HG03175 (cell line): Measurements from ENCODE around the gene DOK1.

Source experiments
- ATAC-seq: cut with Tn5 transposase; IDR thresholded peaks from one replicate; pipeline ENCODE4 v1.9.1; 2021; ENCODE audit warnings: mild to moderate bottlenecking, moderate library complexity; ENCODE audit not compliant: unreplicated experiment

The DOK1 gene

DNA sequence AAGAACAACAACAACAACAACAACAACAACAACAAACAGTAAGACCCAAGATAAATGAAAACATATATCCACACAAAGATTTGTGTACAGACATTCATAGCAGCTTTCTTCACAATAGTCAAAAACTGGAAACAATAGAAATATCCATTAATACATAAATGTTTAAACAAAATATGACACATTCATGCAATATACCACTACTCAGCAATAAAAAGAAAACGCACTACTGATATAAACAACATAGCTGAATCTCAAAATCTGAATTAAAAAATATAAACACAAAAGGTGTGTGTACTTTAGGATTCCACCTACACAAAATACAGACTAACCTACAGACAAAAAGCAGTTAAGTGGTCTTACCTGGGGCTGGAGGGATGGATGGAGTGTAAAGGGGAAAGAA lies 42.1 kb downstream of the DOK1 start:
- ATAC-seq, result no peak

DNA sequence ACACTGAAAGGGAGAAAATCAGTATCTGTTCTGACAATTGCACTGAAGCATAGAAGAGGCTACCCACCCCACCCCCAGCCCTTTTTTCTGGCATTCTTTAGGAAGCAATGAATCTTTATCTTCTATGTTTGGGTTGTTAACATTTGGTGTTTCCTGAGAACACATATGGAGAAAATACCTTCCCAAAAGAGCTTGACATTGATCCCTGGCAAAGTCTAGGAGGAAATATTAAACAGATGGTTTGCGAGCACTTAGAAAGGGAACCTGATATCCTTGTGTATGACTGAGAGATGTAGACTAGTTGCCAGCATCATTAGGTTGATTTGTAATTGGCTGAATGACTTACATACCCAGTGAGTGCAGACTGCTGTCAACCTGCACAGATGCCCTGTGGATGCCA lies 42.9 kb downstream of the DOK1 start:
- ATAC-seq, result no peak

DNA sequence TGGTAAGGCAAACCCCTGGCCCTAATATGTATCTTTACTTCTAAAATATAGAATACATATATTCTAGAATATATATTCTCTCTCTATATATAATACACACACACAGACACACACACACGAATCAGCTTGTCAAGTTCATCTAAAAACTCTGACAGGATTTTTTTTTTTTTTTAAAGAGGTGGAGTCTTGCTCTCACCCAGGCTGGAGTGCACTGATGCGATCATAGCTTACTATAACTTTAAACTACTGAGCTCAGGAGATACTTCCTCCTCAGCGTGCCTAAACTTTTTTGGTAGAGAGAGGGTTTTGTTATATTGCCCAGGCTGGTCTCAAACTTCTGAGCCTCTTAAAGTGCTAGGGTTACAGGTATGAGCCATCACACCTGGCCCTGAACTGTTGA lies 45.2 kb downstream of the DOK1 start:
- ATAC-seq, result no peak

DNA sequence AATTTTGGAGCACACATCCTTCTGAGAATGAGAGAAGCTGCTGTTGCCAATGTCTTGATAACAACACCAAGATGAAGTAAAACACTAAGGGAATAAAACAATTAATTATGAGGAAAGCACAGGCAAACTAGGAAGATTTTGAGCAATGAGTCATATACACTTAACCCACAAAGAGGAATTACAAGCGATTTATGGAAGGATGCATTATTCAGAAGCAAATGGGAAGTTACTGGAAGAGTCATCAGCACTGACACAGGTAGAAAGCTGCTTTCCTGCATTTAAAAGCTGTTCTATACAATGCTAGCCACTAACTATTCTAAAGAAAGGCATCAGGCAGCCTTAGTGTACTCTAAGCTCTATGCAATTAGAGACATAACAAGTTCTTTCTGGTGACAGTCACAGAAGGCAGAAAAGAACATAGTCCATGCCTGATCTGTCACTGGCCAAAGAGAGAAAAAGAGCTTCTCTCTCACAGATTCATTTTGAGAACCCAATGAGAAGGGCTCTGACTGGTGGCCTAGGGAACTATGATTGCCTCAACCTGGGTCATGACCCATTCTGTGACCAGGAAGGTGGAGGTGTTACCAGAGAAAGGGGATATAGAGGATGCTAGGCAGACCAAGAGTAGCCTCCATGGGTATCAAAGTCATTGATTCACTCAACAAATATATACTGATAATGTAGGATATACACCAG lies 48.2 kb downstream of the DOK1 start:
- ATAC-seq, result no peak

DNA sequence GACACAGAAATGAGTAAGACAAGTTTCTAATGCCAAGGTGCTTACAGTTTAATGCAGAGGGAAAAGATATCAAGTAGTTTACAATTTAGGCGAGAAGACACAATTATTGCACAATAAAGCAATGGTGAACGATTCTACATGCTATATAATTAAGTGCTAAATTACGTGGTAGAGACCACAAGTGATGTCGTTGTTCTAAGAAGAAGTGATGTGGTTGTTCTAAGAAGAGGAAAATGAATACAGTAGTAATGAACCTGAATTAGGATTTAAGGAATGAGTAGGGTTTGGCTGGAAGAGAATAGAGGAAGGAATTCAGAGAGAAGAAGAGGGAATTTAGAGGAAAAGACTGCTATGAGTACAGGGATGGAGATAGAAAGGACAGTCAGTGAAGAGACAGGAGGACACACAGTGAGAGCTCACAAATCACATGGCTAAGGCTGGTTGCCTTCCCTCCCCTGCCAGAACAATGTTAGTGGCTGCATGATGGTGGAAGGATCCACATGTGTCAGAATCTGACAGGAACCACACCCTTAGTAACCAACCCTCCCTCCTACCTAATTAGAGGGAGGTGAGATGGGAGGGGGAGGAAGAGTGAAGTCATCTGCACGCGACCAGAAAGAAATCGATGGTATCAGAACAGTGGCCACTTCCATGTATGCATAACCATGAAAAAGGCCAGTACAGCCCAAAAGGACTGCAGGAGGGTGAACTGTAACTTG lies 48.9 kb downstream of the DOK1 start:
- no peak for ATAC-seq

DNA sequence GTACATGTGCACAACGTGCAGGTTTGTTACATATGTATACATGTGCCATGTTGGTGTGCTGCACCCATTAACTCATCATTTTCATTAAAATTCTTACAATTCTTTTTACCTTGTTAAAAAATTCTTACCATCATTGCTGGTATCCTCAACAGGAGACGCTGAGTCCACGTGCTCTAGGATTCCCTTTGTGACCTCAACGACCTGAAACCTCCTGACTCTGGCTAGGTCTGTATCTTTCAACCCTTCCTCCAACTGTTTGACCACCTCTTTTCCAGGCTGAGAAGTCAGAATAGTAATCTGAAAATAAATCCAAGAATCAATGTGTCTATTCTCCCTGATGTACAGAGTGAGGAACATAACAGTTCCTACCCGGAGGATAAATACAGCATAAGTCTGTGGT lies 52.4 kb downstream of the DOK1 start:
- ATAC-seq, result no peak
